Adrenal gland (tissue), 12 donors: ENCODE data around the gene SLC25A21. TPM values are rescaled to one million over a fixed set of nuclear protein-coding genes. Genes with fewer than 3 reads are reported as not detected.

Experiments
- DNase-seq, 7 donors: peaks; one replicate each; pipeline ENCODE4 v3.0.0-alpha.2; 2019 to 2020
- H3K27ac ChIP-seq, 5 donors: fragments of 200-600 bp; sonication (generic) in 4 of 5; 1 replicate in 3 of 5; 2 replicates in 2 of 5; pipeline versions ENCODE4 v1.5.1 to v1.8.0; 2016 to 2020; ENCODE audit warnings: mild to moderate bottlenecking in 1 of 5
- H3K27me3 ChIP-seq: fragments of 200-600 bp; 2 replicates; pipeline ENCODE4 v1.8.0; 2021
- H3K36me3 ChIP-seq, 2 donors: fragments of 200-600 bp; replicated peaks in 1 of 2; 1 replicate in 1 of 2; 2 replicates in 1 of 2; pipeline versions ENCODE4 v1.5.1 to v1.8.0; 2018 to 2022
- H3K4me1 ChIP-seq, 2 donors: fragments of 200-600 bp; replicated peaks in 1 of 2; 1 replicate in 1 of 2; 2 replicates in 1 of 2; pipeline versions ENCODE4 v1.5.1 to v1.8.0; 2018 to 2021
- H3K4me3 ChIP-seq, 4 donors: fragments of 200-600 bp; sonication (generic) in 3 of 4; one replicate each; pipeline ENCODE4 v1.5.1; 2016 to 2018
- H3K9me3 ChIP-seq, 3 donors: fragments of 200-600 bp; sonication (generic) in 1 of 3; replicated peaks in 1 of 3; 1 replicate in 2 of 3; 2 replicates in 1 of 3; pipeline versions ENCODE4 v1.5.1 to v1.8.0; 2016 to 2021
- CTCF ChIP-seq, 6 experiments: fragments of 450-650 bp in 4 of 6; fragments of 200-600 bp in 2 of 6; sonication (generic) in 1 of 6; IDR thresholded peaks; 1 replicate in 5 of 6; 2 replicates in 1 of 6; pipeline versions ENCODE4 v1.5.1 to v1.8.0; 2016 to 2021; ENCODE audit warnings: antibody characterized with exemption in 6 of 6, mild to moderate bottlenecking in 2 of 6, moderate library complexity in 1 of 6
- POLR2A ChIP-seq, 2 donors: fragments of 450-650 bp; IDR thresholded peaks; one replicate each; pipeline ENCODE4 v1.6.1; 2017; ENCODE audit warnings: antibody characterized with exemption in 2 of 2, mild to moderate bottlenecking in 2 of 2, moderate library complexity in 1 of 2
- WGBS, 4 donors: extraction: QIAGEN DNeasy Blood & Tissue Kit in 2 of 4; methylation state at CpG; one replicate each; pipeline versions ENCODE4 v1.1.5 to v1.1.7; 2013 to 2017; 5-methylcytosine and 5-hydroxymethylcytosine counted together
- intact Hi-C, 2 donors: fragments of 100-400 bp; cut with DNase I; formaldehyde crosslinking; loops; one replicate each; pipeline versions ENCODE4 v1.14.1 to v1.15.0; 2022 to 2023
- polyA plus RNA-seq, 3 donors: library from polyadenylated mRNA; stranded (reverse); fragments of 200-250 nt in 2 of 3; fragments of 350-450 nt in 1 of 3; fragmentation: Illumina TruSeq in 1 of 3; extraction: RNeasy Lipid Tissue Mini Kit (QIAGEN cat#74804) in 1 of 3; gene quantifications; one replicate each; pipeline ENCODE4 v1.2.3, GENCODE V29; 2013 to 2014
- total RNA-seq, 9 donors: library from RNA; depleted of rRNA in 4 of 9; stranded (reverse); fragments of >200 nt in 4 of 9; fragments of 120-200 nt in 1 of 9; fragmentation: NEBNext Ultra II Directional in 1 of 9; extraction: Animal tissue kit (Norgen Biotek cat#: 25700) in 1 of 9; gene quantifications; one replicate each; pipeline versions ENCODE4 v1.1.0 to v1.2.4, GENCODE V29; 2013 to 2023
- donor health status: healthy with polysubstance abuse.
- donor health status: Bipolar disorder and iron deficiency.
- donor health status: DM: yes; HTN: yes; CAD: no.
- donor health status: DM: no; HTN: no; CAD: no.
- donor health status: DM: no; HTN: no; CAD: no.
- donor health status: DM: yes; HTN: yes; CAD: no.

SLC25A21 gene
- total and polyA plus RNA-seq, 12 donors, result 0.14 to 3.8 (median 0.56) TPM

GRCh38 chr14:36859119-36859518 lies 313.3 kb downstream of the SLC25A21 start:
- DNase-seq, result no peak
- no peak overlapping the region for H3K4me3 ChIP-seq
- no peaks in the 10 kb centered on the region for H3K36me3 ChIP-seq
- intact Hi-C loops, result no loop called here
- TF ChIP-seq CTCF (IDR thresholded peaks at IDR 0.05), result no peak
- no peak for TF ChIP-seq POLR2A (IDR thresholded peaks at IDR 0.05)
- H3K27me3 ChIP-seq, result no peaks in the 10 kb centered on the region
- H3K27ac ChIP-seq, result no peak overlapping the region
- no peaks in the 10 kb centered on the region for H3K4me1 ChIP-seq
- 78 to 86% (median 81%) methylated on average over 3 of the region's 3 CpGs for WGBS, 4 donors
- H3K9me3 ChIP-seq, result no peaks in the 10 kb centered on the region

GRCh38 chr14:36857842-36858445 lies 314.5 kb downstream of the SLC25A21 start:
- no peaks in the 10 kb centered on the region for H3K27me3 ChIP-seq
- intact Hi-C loops, result no loop called here
- peaks cover 5 to 10% of the 10 kb centered on the region in 2 donors for H3K4me1 ChIP-seq
- H3K4me3 ChIP-seq, result no peak overlapping the region
- WGBS, 4 donors, result 62 to 71% (median 70%) methylated on average over 5 of the region's 5 CpGs
- no peak for DNase-seq
- no peak overlapping the region for H3K27ac ChIP-seq
- TF ChIP-seq CTCF (IDR thresholded peaks at IDR 0.05), result no peak
- H3K9me3 ChIP-seq, result no peaks in the 10 kb centered on the region
- H3K36me3 ChIP-seq, result no peaks in the 10 kb centered on the region

DNA sequence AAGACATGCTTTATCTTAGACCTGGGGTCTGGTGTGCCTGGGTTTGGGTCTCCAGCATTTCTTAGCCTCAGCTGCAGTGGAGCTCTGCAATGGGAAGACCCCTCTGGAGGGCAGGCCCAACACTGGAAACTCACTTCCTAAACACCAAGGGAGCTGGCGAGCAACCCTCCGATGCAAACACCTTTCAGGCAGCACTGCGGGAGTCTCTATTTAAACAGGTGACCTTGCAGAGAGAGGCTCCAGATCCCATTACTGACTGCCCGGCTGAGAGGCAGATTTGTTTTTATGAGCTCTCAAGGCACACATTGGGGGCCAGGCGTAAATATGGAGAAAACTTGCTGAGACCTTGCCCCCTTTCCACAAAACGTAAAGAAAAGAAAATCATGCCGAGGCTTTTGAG lies 315.3 kb downstream of the SLC25A21 start:
- TF ChIP-seq CTCF (IDR thresholded peaks at IDR 0.05), result no peak
- TF ChIP-seq POLR2A (IDR thresholded peaks at IDR 0.05), result no peak
- no peak overlapping the region for H3K4me3 ChIP-seq
- intact Hi-C loops, result no loop called here
- no peaks in the 10 kb centered on the region for H3K36me3 ChIP-seq
- H3K9me3 ChIP-seq, result no peaks in the 10 kb centered on the region
- H3K27ac ChIP-seq, result no peak overlapping the region
- no peak for DNase-seq
- H3K4me1 ChIP-seq, result peaks cover 10 to 13% of the 10 kb centered on the region in 2 donors
- WGBS, 4 donors, result 72 to 82% (median 78%) methylated on average over 7 of the region's 7 CpGs
- no peaks in the 10 kb centered on the region for H3K27me3 ChIP-seq

DNA sequence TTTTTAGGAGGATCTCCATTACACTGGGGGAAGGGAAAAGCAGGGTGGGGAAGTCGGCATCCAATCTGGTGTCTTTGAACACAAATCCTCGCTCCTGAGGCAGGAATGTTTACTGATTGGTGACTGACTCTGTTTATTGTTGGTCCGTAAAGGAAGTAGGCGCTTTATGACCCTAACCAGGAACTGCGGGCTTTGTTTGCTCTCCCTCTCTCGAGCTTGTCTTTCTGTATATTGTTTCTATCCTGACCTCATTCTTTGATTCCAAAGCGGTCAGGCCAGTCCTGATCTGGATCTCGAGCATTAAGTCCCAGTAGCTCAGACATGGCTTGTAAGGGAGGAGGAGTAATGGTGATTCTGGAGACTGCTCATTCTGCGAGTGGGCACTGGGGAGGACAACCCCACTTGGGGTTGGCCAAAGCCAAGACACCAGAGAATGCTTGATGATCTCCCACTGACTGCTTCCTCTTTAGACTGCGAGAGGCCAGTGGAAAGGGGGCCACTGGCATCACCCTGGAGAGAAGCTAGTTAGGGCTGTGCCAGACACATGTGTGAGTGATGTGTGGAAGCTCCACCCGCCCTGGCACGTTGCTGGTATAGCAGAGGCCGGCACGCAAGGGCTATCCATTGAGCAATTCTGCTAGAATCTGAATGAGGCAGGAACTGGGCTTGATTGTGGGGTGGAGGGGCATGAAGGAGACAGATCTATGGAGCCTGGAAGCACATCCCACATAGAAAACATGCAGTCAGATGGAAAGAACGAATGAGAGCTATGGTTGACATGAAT lies 316.1 kb downstream of the SLC25A21 start:
- Histone ChIP-seq H3K27me3 (no peaks in the 10 kb centered on the region), H3K27ac (no peak overlapping the region), H3K4me3 (no peak overlapping the region), H3K36me3 (no peaks in the 10 kb centered on the region), H3K4me1 (peaks cover 10 to 13% of the 10 kb centered on the region in 2 donors), H3K9me3 (no peaks in the 10 kb centered on the region)
- TF ChIP-seq CTCF (IDR thresholded peaks at IDR 0.05) (no peak), POLR2A (IDR thresholded peaks at IDR 0.05) (no peak)
- intact Hi-C loops, result no loop called here
- no peak for DNase-seq
- 82 to 85% (median 84%) methylated on average over 15 of the region's 15 CpGs for WGBS, 4 donors
